ENCODE data around the gene PDE5A. TPM values are rescaled to one million over a fixed set of nuclear protein-coding genes. Genes with fewer than 3 reads are reported as not detected.
A peak's percentile ranks its signal among the peaks of the same experiment; 100 is the strongest.

The PDE5A gene
- total and polyA plus RNA-seq, 2 experiments from 2014 or later = 8.0 to 13.8 TPM

- Histone ChIP-seq H3K4me1 (ENCODE audit: insufficient read depth) (peaks cover 49% of the 10 kb centered on the region), H3K27me3 (replicated peaks; ENCODE audit: insufficient read depth) (no peaks in the 10 kb centered on the region), H3K9me2 (ENCODE audit: insufficient read depth) (no peaks in the 10 kb centered on the region), H3K9me3 (ENCODE audit: low read depth) (no peaks in the 10 kb centered on the region), H4K20me1 (ENCODE audit: insufficient read depth) (no peaks in the 10 kb centered on the region), H3K79me2 (ENCODE audit: insufficient read depth) (no peaks in the 10 kb centered on the region), H2AFZ (no peak overlapping the region), H3F3A (ENCODE audit: insufficient read depth) (peaks cover 54% of the 10 kb centered on the region), H3K4me3 (no peak overlapping the region), H3K36me3 (ENCODE audit: low read depth) (peaks cover 3% of the 10 kb centered on the region; the same call in 1 of the 2 replicates), H3K27ac (no peak overlapping the region), H3K9ac (no peak overlapping the region), H3K4me2 (ENCODE audit: unreplicated experiment) (no peak overlapping the region)
- in situ Hi-C loops (cut with MboI) = no loop called here
- DNase-seq = no peak
- TF ChIP-seq EZH2 (IDR thresholded peaks at IDR 0.05; ENCODE audit: insufficient read depth, poor library complexity, severe bottlenecking) (no peak), EZH2phosphoT487 (IDR thresholded peaks at IDR 0.05; ENCODE audit: insufficient read depth, low read depth) (no peak)
Observed at GRCh38 chr4:119523399-119523798, 105.2 kb downstream of the PDE5A start.

- Histone ChIP-seq H3K79me2 (ENCODE audit: insufficient read depth) (no peaks in the 10 kb centered on the region), H3K9me2 (ENCODE audit: insufficient read depth) (no peaks in the 10 kb centered on the region), H3K36me3 (ENCODE audit: low read depth) (peaks cover 3% of the 10 kb centered on the region; the same call in 1 of the 2 replicates), H3K4me3 (no peak overlapping the region), H3F3A (ENCODE audit: insufficient read depth) (peaks cover 53% of the 10 kb centered on the region), H3K4me2 (ENCODE audit: unreplicated experiment) (no peak overlapping the region), H4K20me1 (ENCODE audit: insufficient read depth) (no peaks in the 10 kb centered on the region), H3K27ac (no peak overlapping the region), H3K4me1 (ENCODE audit: insufficient read depth) (peaks cover 55% of the 10 kb centered on the region), H3K27me3 (replicated peaks; ENCODE audit: insufficient read depth) (no peaks in the 10 kb centered on the region), H3K9ac (no peak overlapping the region), H3K9me3 (ENCODE audit: low read depth) (no peaks in the 10 kb centered on the region), H2AFZ (no peak overlapping the region)
- 96 to 99% methylated on average over 4 of the region's 4 CpGs for WGBS, 2 experiments (ENCODE audit: low coverage in 1 of 2, low lambda C conversion rate in 2 of 2, missing lambda C conversion rate in 2 of 2)
- DNase-seq = no peak
- TF ChIP-seq EZH2 (IDR thresholded peaks at IDR 0.05; ENCODE audit: insufficient read depth, poor library complexity, severe bottlenecking) = no peak
- no peak for TF ChIP-seq EZH2phosphoT487 (IDR thresholded peaks at IDR 0.05; ENCODE audit: insufficient read depth, low read depth)
- in situ Hi-C loops (cut with MboI) = no loop called here
Observed at GRCh38 chr4:119521268-119521667, 107.3 kb downstream of the PDE5A start.

- DNase-seq = no peak
- no peak overlapping the region for H3K4me3 ChIP-seq
- H4K20me1 ChIP-seq (ENCODE audit: insufficient read depth) = no peaks in the 10 kb centered on the region
- H3K4me1 ChIP-seq (ENCODE audit: insufficient read depth) = peaks cover 31% of the 10 kb centered on the region
- H3K36me3 ChIP-seq (ENCODE audit: low read depth) = peaks cover 3% of the 10 kb centered on the region; the same call in 1 of the 2 replicates
- no peak overlapping the region for H3K9ac ChIP-seq
- WGBS, 2 experiments (ENCODE audit: low coverage in 1 of 2, low lambda C conversion rate in 2 of 2, missing lambda C conversion rate in 2 of 2) = 98% methylated on average over 3 of the region's 3 CpGs
- H2AFZ ChIP-seq = no peak overlapping the region
- H3K4me2 ChIP-seq (ENCODE audit: unreplicated experiment) = no peak overlapping the region
- no peaks in the 10 kb centered on the region for H3K9me3 ChIP-seq (ENCODE audit: low read depth)
- H3K9me2 ChIP-seq (ENCODE audit: insufficient read depth) = no peaks in the 10 kb centered on the region
- peaks cover 30% of the 10 kb centered on the region for H3F3A ChIP-seq (ENCODE audit: insufficient read depth)
- no peaks in the 10 kb centered on the region for H3K27me3 ChIP-seq (replicated peaks; ENCODE audit: insufficient read depth)
- no peaks in the 10 kb centered on the region for H3K79me2 ChIP-seq (ENCODE audit: insufficient read depth)
- in situ Hi-C loops (cut with MboI) = no loop called here
- no peak overlapping the region for H3K27ac ChIP-seq
- TF ChIP-seq EZH2 (IDR thresholded peaks at IDR 0.05; ENCODE audit: insufficient read depth, poor library complexity, severe bottlenecking) (no peak), EZH2phosphoT487 (IDR thresholded peaks at IDR 0.05; ENCODE audit: insufficient read depth, low read depth) (no peak)
Observed at GRCh38 chr4:119518915-119519410, 109.6 kb downstream of the PDE5A start.

GRCh38 chr4:119518230-119518892 is 110.2 kb downstream of the PDE5A start:
- Histone ChIP-seq H3K4me3 (no peak overlapping the region), H3K4me2 (ENCODE audit: unreplicated experiment) (peak overlapping the region; percentile 43), H3K36me3 (ENCODE audit: low read depth) (peaks cover 3% of the 10 kb centered on the region; the same call in 1 of the 2 replicates), H3K79me2 (ENCODE audit: insufficient read depth) (no peaks in the 10 kb centered on the region), H2AFZ (no peak overlapping the region), H3K9me3 (ENCODE audit: low read depth) (no peaks in the 10 kb centered on the region), H3K9me2 (ENCODE audit: insufficient read depth) (no peaks in the 10 kb centered on the region), H3F3A (ENCODE audit: insufficient read depth) (peaks cover 25% of the 10 kb centered on the region), H3K4me1 (ENCODE audit: insufficient read depth) (peaks cover 27% of the 10 kb centered on the region), H3K27me3 (replicated peaks; ENCODE audit: insufficient read depth) (no peaks in the 10 kb centered on the region), H3K9ac (no peak overlapping the region), H3K27ac (peak overlapping the region; percentile 47), H4K20me1 (ENCODE audit: insufficient read depth) (no peaks in the 10 kb centered on the region)
- TF ChIP-seq EZH2phosphoT487 (IDR thresholded peaks at IDR 0.05; ENCODE audit: insufficient read depth, low read depth) (no peak), EZH2 (IDR thresholded peaks at IDR 0.05; ENCODE audit: insufficient read depth, poor library complexity, severe bottlenecking) (no peak)
- 73 to 78% methylated on average over 3 of the region's 3 CpGs for WGBS, 2 experiments (ENCODE audit: low coverage in 1 of 2, low lambda C conversion rate in 2 of 2, missing lambda C conversion rate in 2 of 2)
- in situ Hi-C loops (cut with MboI) = no loop called here
- no peak for DNase-seq

Measured in GM23248 (cell line).